Peyer's patch (tissue), 4 donors: ENCODE measurements around the gene MRC2.

Source experiments
- POLR2A ChIP-seq, 2 donors: fragments of 450-650 bp; IDR thresholded peaks; one replicate each; pipeline ENCODE4 v1.5.1; 2017; ENCODE audit warnings: antibody characterized with exemption in 2 of 2, mild to moderate bottlenecking in 2 of 2, moderate library complexity in 2 of 2
- TF ChIP-seq, protein P1 (sequence below), 6 experiments: fragments of 450-650 bp in 4 of 6; fragments of 200-600 bp in 2 of 6; sonication (generic) in 1 of 6; IDR thresholded peaks; one replicate each; pipeline ENCODE4 v1.5.1; 2017 to 2019; ENCODE audit warnings: antibody characterized with exemption in 6 of 6, mild to moderate bottlenecking in 3 of 6, moderate library complexity in 1 of 6

DNA sequence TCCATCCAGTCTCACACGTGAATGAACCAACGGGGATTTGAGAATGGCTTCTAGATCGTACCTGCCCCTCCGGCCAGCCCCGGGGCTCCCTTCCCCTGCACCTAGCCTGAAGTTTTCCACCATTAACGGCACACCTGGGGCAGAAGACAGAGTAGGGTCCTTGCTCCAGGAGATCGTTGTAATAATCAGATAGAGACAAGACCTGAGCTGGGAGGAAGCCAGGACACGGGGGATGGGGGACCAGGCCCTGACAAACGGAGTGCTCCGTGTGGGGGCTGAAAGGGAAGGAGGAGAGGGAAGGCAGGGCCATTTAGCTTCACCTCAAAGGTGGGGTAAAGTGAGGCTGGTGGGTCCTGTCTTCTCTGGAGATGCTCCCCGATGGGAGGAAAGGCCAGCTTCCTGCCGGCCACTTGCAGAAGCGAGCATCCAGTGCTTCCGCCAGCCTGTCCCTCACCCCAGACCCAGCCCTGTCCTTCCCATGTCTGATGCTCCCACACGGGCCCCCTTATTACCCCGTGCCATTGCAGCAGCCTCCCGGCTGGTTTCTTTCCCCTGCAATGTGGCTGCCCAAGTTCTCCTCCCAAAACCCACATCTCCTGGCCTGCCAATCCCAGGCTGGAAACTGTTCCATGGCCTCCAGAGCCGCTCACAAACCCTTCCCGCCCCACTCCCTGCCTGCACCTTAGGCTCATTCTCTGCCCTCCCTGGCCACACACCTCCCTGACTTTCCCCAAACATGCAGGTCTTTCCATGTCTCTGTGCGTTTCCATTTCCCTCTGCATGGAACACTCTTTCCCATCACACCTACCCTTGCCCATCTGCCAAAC lies 79.3 kb downstream of the MRC2 start:
- no peak for TF ChIP-seq POLR2A (IDR thresholded peaks at IDR 0.05)
- TF ChIP-seq, protein P1, sequence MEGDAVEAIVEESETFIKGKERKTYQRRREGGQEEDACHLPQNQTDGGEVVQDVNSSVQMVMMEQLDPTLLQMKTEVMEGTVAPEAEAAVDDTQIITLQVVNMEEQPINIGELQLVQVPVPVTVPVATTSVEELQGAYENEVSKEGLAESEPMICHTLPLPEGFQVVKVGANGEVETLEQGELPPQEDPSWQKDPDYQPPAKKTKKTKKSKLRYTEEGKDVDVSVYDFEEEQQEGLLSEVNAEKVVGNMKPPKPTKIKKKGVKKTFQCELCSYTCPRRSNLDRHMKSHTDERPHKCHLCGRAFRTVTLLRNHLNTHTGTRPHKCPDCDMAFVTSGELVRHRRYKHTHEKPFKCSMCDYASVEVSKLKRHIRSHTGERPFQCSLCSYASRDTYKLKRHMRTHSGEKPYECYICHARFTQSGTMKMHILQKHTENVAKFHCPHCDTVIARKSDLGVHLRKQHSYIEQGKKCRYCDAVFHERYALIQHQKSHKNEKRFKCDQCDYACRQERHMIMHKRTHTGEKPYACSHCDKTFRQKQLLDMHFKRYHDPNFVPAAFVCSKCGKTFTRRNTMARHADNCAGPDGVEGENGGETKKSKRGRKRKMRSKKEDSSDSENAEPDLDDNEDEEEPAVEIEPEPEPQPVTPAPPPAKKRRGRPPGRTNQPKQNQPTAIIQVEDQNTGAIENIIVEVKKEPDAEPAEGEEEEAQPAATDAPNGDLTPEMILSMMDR (IDR thresholded peaks at IDR 0.05): no peak
